Caco-2 (cell line): ENCODE data around the gene CCT2. TPM values are rescaled to one million over a fixed set of nuclear protein-coding genes. Genes with fewer than 3 reads are reported as not detected.

ENCODE experiments used
- BruUV-seq: library from RNA; stranded (reverse); fragments of 400-500 nt; replicated peaks from 2 replicates; lab custom pipeline; 2021; lab: Mats Ljungman, UMichigan
- CTCF ChIA-PET: fragments of 300-600 bp; sonication (Branson Sonifier 250); formaldehyde crosslinking; loops from one replicate; lab custom pipeline; 2022; ENCODE audit warnings: antibody characterized with exemption; lab: Charles Lee
- POLR2A ChIA-PET: fragments of 300-600 bp; sonication (Branson Sonifier 250); formaldehyde crosslinking; loops from one replicate; lab custom pipeline; 2022; ENCODE audit warnings: antibody characterized with exemption; lab: Charles Lee
- DNase-seq, 2 experiments: peaks; one replicate each; pipeline versions ENCODE4 v3.0.0 to v3.0.0-alpha.2; 2020 to 2022
- H3K27me3 ChIP-seq: replicated peaks from 2 replicates; pipeline ENCODE4 v1.6.0; 2011; ENCODE audit warnings: low read length; ENCODE audit not compliant: control insufficient read depth, insufficient read depth
- H3K36me3 ChIP-seq: 2 replicates; pipeline ENCODE4 v1.5.1; 2011; ENCODE audit warnings: low read length; ENCODE audit not compliant: control insufficient read depth, insufficient read depth
- H3K4me1 ChIP-seq: fragments of 250-450 bp; sonication (Bioruptor Pico); 2 replicates; pipeline ENCODE4 v1.5.1; 2020; ENCODE audit warnings: mild to moderate bottlenecking
- H3K4me3 ChIP-seq: 2 replicates; pipeline ENCODE4 v1.5.1; 2011; ENCODE audit warnings: low read depth, mild to moderate bottlenecking, control low read depth, low read length
- H3K9me3 ChIP-seq: fragments of 250-450 bp; sonication (Bioruptor Pico); 2 replicates; pipeline ENCODE4 v1.5.1; 2020; ENCODE audit warnings: mild to moderate bottlenecking, moderate library complexity
- H3K27ac Mint-ChIP-seq: one replicate; pipeline ENCODE4 v1.8.0; 2022; ENCODE audit warnings: mixed read lengths; ENCODE audit not compliant: unreplicated experiment
- H3K27me3 Mint-ChIP-seq: one replicate; pipeline ENCODE4 v1.8.0; 2022; ENCODE audit warnings: mixed read lengths; ENCODE audit not compliant: insufficient read depth, unreplicated experiment
- H3K36me3 Mint-ChIP-seq: one replicate; pipeline ENCODE4 v1.8.0; 2022; ENCODE audit warnings: mild to moderate bottlenecking, mixed read lengths; ENCODE audit not compliant: insufficient read depth, unreplicated experiment
- H3K4me1 Mint-ChIP-seq: one replicate; pipeline ENCODE4 v1.8.0; 2022; ENCODE audit warnings: low read depth, mixed read lengths; ENCODE audit not compliant: unreplicated experiment
- H3K4me3 Mint-ChIP-seq: one replicate; pipeline ENCODE4 v1.8.0; 2022; ENCODE audit warnings: mild to moderate bottlenecking, moderate library complexity, mixed read lengths; ENCODE audit not compliant: unreplicated experiment
- H3K9me3 Mint-ChIP-seq: one replicate; pipeline ENCODE4 v1.8.0; 2022; ENCODE audit warnings: mixed read lengths; ENCODE audit not compliant: unreplicated experiment
- CTCF ChIP-seq, 2 experiments: fragments of 200-600 bp in 1 of 2; IDR thresholded peaks; 1 replicate in 1 of 2; 2 replicates in 1 of 2; pipeline versions ENCODE4 v1.5.1 to v1.8.0; 2011 to 2022; ENCODE audit warnings: antibody characterized with exemption in 1 of 2, control low read depth in 1 of 2, inconsistent platforms in 1 of 2, low read depth in 1 of 2, low read length in 1 of 2, mild to moderate bottlenecking in 1 of 2, moderate library complexity in 1 of 2; ENCODE audit not compliant: insufficient read depth in 1 of 2, severe bottlenecking in 1 of 2, unreplicated experiment in 1 of 2
- intact Hi-C: fragments of 100-400 bp; cut with micrococcal nuclease; formaldehyde crosslinking; loops from one replicate; pipeline ENCODE4 v1.10.0; 2022; ENCODE audit not compliant: unreplicated experiment
- total RNA-seq: library from RNA; stranded (reverse); gene quantifications from 2 replicates; pipeline ENCODE4 v1.2.3, GENCODE V29; 2022

CCT2 gene
- total RNA-seq, 1 experiment from 2014 or later, result 321 TPM

GRCh38 chr12:69623970-69624369, 38.7 kb downstream of the CCT2 start:
- CTCF ChIA-PET, result no interaction called here
- no peak for TF ChIP-seq CTCF (IDR thresholded peaks at IDR 0.05; ENCODE audit: insufficient read depth in 1 of 2, low read depth in 1 of 2, low read length in 1 of 2, severe bottlenecking in 1 of 2, unreplicated experiment in 1 of 2)
- BruUV-seq, result no TSS peak

GRCh38 chr12:69627501-69627900, 42.2 kb downstream of the CCT2 start:
- no TSS peak for BruUV-seq
- no peak for TF ChIP-seq CTCF (IDR thresholded peaks at IDR 0.05; ENCODE audit: insufficient read depth in 1 of 2, low read depth in 1 of 2, low read length in 1 of 2, severe bottlenecking in 1 of 2, unreplicated experiment in 1 of 2)
- CTCF ChIA-PET, result interaction anchor here (0.7 kb wide), 1 partner anchor 462 kb away, joined by 3 read pairs; no protein-coding TSS in a partner anchor
- intact Hi-C loops, result no loop called here
- H3K27me3 ChIP-seq, result no peaks in the 10 kb centered on the region
- H3K4me1 ChIP-seq, result peaks cover 3% of the 10 kb centered on the region; the same call in 1 of the 2 replicates
- POLR2A ChIA-PET, result no interaction called here
- Mint-ChIP-seq H3K27me3 (no peaks in the 10 kb centered on the region), H3K27ac (no peak overlapping the region), H3K4me3 (no peak overlapping the region), H3K4me1 (no peaks in the 10 kb centered on the region), H3K36me3 (no peaks in the 10 kb centered on the region), H3K9me3 (no peaks in the 10 kb centered on the region)
- no peaks in the 10 kb centered on the region for H3K36me3 ChIP-seq
- H3K9me3 ChIP-seq, result no peaks in the 10 kb centered on the region
- no peak for DNase-seq
- H3K4me3 ChIP-seq, result no peak overlapping the region

More at GRCh38 chr12:69623970-69624369, 38.7 kb downstream of the CCT2 start:
- no peak overlapping the region for H3K27ac Mint-ChIP-seq
- no peaks in the 10 kb centered on the region for H3K27me3 Mint-ChIP-seq
- Histone ChIP-seq H3K4me3 (no peak overlapping the region), H3K4me1 (no peaks in the 10 kb centered on the region), H3K27me3 (no peaks in the 10 kb centered on the region), H3K9me3 (no peaks in the 10 kb centered on the region), H3K36me3 (no peaks in the 10 kb centered on the region)
- no peak for DNase-seq
- POLR2A ChIA-PET, result no interaction called here
- no peaks in the 10 kb centered on the region for H3K36me3 Mint-ChIP-seq
- peaks cover 9% of the 10 kb centered on the region for H3K9me3 Mint-ChIP-seq
- peaks cover 11% of the 10 kb centered on the region for H3K4me1 Mint-ChIP-seq
- intact Hi-C loops, result no loop called here
- no peak overlapping the region for H3K4me3 Mint-ChIP-seq

- no peak overlapping the region for H3K4me3 ChIP-seq
- Mint-ChIP-seq H3K27ac (no peak overlapping the region), H3K4me1 (no peaks in the 10 kb centered on the region), H3K36me3 (no peaks in the 10 kb centered on the region), H3K9me3 (no peaks in the 10 kb centered on the region), H3K27me3 (no peaks in the 10 kb centered on the region), H3K4me3 (no peak overlapping the region)
- ChIA-PET POLR2A (no interaction called here), CTCF (interaction anchor here (1.0 to 1.4 kb wide), 3 partner anchors 10 to 237 kb away, joined by 3 to 6 read pairs (median 5); no protein-coding TSS in a partner anchor)
- H3K9me3 ChIP-seq, result no peaks in the 10 kb centered on the region
- no peaks in the 10 kb centered on the region for H3K27me3 ChIP-seq
- intact Hi-C loops, result loop anchor here (1.0 to 10.0 kb wide), 3 partner anchors 9 to 475 kb away; no protein-coding TSS in a partner anchor
- peaks cover 3% of the 10 kb centered on the region; the same call in 1 of the 2 replicates for H3K4me1 ChIP-seq
- peak; percentile 20 to 41 for TF ChIP-seq CTCF (IDR thresholded peaks at IDR 0.05; ENCODE audit: insufficient read depth in 1 of 2, low read depth in 1 of 2, low read length in 1 of 2, severe bottlenecking in 1 of 2, unreplicated experiment in 1 of 2)
- peak in 1 of 2 experiments; percentile 45 for DNase-seq
- BruUV-seq, result no TSS peak
- no peaks in the 10 kb centered on the region for H3K36me3 ChIP-seq
Measured at GRCh38 chr12:69630191-69630590, 44.9 kb downstream of the CCT2 start.
